GM19468 (cell line): ENCODE results near the gene SIX2.

Source experiments
- ATAC-seq: cut with Tn5 transposase; IDR thresholded peaks from one replicate; pipeline ENCODE4 v1.9.1; 2021; ENCODE audit warnings: mild to moderate bottlenecking, moderate library complexity, moderate number of reproducible peaks; ENCODE audit not compliant: unreplicated experiment; ENCODE audit errors: extremely low read depth

Gene SIX2

GRCh38 chr2:45024097-45024496, 14.8 kb upstream of the SIX2 start:
- ATAC-seq: no peak

DNA sequence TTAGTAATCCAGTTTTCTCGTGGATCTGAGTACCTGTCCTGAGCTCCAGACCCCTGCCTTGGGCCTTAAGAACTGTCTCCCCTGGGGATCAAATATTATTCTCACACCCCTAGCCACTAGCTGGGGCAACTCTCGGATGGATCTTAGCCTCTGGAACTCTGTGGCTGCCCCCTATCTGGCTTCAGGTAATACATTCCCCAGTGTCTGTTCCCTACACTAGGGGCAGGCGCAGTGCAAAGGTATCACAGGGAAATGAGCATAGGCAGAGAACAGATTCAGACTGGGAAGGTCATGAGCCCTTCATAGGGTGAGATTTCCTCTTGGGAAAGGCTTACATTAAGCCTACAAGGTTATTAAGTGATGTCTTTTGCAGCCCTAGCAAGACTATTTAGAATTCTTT, 11.2 kb upstream of the SIX2 start:
- ATAC-seq: no peak

- no peak for ATAC-seq
These were observed 8.8 kb upstream of the SIX2 start for GRCh38 chr2:45018023-45018422.

GRCh38 chr2:45014831-45015230, 5.6 kb upstream of the SIX2 start:
- ATAC-seq: no peak

GRCh38 chr2:45014016-45014702, 4.9 kb upstream of the SIX2 start:
- no peak for ATAC-seq

DNA sequence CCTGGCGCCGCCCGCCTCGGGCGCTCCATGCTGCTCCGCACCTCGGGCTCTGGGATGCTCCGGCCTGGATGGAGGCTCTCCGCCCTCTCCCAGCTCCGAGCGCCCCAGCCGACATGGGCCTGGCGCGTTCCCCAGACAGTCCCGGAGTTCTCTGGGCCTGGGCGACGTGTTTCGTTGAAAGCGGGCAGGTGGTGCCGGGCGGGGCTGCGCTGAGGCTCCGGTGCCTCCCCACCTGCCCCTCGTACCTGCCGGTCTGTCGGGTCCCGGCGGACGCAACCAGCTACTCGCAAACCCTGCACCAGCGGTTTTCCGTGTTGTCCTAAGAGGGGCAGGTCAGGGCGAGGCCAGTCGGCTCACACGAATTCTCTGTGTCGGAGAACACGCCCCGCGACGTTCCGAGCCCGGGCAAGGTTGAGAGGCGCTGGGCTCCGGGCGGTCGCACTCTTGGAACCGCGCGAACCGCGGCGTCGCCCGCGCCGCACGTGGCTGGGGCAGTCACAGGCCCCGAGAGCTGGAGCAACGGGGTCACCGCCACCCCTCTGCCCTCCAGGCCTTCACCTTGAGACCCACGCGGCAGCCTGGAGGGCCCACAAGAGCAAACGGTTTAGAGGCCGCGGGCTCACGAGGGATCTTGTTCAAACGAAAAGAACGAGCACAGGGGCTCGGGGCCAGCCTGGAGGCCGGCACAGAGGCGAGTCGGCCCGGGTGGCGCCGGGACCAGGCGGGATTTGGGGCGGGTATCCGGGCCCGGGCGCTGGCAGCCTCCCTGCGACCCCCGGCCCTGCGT, 4.2 kb upstream of the SIX2 start:
- no peak for ATAC-seq

DNA sequence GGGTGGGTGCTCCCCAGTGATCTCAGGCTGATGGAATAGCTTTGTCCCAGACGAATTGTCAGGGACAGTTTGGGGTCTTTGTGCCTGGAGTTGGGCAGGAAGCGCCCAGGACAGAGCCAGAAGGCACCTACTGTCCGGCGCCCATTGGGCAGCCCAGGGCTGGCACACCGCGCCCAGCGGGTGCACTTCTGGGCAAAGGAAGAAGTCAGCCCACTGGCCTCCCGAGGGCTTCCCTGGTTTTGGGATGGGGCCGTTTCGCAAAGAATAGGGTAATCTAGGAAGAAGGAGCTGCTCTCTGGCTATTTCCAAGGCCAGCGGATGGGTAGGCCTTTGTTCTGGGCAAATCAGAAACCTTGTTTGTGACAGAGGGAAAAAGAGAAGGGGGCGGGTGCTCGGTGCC, 3.5 kb upstream of the SIX2 start:
- ATAC-seq: no peak

DNA sequence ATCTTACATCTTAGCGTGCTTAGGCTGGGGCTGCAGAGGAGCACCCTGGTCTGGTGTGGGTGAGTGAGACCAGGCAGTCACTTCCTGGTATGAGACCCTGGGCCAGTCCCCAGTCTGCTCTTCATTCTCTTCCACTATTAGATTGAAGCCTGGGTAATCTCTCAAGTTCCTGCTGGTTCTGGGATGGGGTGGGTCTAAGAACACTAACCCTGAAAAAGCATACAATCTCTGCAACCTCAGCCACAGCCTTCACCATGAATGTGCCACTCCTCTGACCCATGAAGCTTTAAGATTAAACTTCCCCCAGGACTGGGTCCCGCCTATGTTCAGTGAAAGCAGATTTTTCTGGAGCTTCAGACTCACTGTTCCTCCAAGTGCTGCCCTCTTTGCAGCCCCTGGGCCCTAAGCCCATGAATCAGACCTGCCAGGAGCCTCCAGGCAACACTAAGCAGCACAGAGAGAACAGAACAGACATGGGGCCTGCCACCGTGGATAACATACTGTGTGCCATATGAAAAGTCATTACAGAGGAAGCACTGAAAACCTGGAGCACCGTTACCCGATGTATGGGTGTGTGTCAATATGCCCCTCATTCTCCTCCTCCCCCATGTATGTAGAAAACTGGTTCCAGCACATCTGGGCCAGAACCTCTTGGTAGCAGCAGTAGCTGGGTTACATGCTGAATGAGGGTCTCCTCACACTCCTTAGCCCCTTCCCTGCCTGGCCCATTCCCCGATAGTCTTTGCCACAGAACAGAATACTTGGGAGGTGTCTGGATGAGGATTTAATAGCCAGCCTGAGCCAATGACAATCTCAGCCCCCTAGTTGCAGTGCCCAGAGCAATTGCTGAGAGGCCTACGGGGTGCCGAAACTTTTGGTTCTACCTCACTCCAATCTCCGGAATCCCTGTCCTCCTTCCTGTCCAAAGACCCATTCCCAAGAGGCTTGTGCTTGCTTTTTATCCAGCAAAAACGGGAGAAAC, 2.7 kb upstream of the SIX2 start:
- ATAC-seq: no peak

DNA sequence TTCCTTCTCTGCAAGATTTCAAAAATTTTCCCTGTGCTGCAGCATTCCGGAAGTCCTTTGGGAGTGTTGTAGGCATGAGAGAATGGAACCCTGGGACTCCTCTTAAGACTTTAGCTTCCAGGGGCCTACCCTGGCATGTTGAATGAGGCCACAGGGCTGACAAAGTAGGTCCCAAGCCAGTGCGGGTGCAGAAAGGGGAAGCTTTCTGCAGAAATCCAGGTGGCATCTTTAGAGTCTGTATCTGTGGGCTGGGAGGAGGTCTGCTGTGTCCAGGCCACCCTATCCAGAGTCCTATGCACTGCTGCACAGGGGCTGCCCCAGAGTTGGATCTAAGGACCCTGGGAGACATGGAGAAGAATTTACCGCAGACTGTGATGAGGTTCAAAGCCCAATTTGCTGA, 1.9 kb upstream of the SIX2 start:
- no peak for ATAC-seq

GRCh38 chr2:45010702-45011012, 1.4 kb upstream of the SIX2 start:
- ATAC-seq: no peak

- no peak for ATAC-seq
These were observed 863 bp upstream of the SIX2 start for GRCh38 chr2:45009928-45010701.

- ATAC-seq: no peak
These were observed 739 bp downstream of the SIX2 start for GRCh38 chr2:45008296-45009129.

DNA sequence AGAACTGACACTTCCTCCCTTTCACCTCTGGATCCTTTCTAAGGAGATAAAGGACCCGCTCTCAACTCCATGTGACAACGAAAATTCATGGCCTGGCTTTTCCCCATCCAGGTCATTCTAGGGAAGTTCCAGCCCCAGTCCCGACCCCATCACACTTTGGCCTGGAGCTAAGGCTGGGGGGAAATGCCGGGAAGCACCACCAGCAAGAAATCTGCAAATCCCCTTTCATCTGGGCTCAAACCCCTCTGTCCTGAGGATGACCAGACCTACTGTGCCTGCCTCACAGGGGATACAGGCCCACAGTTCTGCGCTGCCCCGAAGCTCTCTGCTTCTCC, 1.3 kb downstream of the SIX2 start:
- ATAC-seq: no peak

DNA sequence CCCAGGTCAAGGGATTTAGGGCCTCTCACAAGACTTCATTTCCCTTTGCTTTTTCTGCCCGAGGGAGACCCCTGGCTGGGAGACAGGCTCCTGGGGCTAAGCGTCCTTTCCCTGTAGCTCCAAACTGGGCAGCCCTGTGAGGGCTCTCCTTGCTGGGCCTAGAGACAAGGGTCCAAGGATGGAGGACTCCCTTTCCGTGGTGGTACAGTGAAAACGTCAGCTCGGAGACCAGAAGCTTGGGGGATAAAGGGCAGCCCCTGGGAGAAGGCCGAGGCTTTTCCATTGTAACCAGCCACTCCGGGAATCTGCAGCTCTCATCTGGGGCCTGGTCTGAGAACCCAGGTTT, 2.3 kb downstream of the SIX2 start:
- no peak for ATAC-seq

- ATAC-seq: no peak
These were observed 3.0 kb downstream of the SIX2 start for GRCh38 chr2:45006041-45006941.

- ATAC-seq: no peak
These were observed 3.8 kb downstream of the SIX2 start for GRCh38 chr2:45005261-45006002.

DNA sequence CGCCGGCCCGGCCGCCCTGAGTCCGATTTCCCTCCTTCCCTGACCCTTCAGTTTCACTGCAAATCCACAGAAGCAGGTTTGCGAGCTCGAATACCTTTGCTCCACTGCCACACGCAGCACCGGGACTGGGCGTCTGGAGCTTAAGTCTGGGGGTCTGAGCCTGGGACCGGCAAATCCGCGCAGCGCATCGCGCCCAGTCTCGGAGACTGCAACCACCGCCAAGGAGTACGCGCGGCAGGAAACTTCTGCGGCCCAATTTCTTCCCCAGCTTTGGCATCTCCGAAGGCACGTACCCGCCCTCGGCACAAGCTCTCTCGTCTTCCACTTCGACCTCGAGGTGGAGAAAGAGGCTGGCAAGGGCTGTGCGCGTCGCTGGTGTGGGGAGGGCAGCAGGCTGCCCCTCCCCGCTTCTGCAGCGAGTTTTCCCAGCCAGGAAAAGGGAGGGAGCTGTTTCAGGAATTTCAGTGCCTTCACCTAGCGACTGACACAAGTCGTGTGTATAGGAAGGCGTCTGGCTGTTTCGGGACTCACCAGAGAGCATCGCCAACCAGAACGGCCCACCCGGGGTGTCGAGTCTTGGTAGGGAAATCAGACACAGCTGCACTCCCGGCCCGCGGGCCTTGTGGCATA, 4.6 kb downstream of the SIX2 start:
- ATAC-seq: no peak
